Measurements from ENCODE around the gene NTRK3.

Gene NTRK3

GRCh38 chr15:88191812-88192165 is 64.8 kb downstream of the NTRK3 start:
- DNase-seq (ENCODE audit: low read depth), result no peak
- H3K4me3 ChIP-seq (ENCODE audit: low read depth, low read length), result no peak overlapping the region
- TF ChIP-seq, protein P1, sequence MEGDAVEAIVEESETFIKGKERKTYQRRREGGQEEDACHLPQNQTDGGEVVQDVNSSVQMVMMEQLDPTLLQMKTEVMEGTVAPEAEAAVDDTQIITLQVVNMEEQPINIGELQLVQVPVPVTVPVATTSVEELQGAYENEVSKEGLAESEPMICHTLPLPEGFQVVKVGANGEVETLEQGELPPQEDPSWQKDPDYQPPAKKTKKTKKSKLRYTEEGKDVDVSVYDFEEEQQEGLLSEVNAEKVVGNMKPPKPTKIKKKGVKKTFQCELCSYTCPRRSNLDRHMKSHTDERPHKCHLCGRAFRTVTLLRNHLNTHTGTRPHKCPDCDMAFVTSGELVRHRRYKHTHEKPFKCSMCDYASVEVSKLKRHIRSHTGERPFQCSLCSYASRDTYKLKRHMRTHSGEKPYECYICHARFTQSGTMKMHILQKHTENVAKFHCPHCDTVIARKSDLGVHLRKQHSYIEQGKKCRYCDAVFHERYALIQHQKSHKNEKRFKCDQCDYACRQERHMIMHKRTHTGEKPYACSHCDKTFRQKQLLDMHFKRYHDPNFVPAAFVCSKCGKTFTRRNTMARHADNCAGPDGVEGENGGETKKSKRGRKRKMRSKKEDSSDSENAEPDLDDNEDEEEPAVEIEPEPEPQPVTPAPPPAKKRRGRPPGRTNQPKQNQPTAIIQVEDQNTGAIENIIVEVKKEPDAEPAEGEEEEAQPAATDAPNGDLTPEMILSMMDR (IDR thresholded peaks at IDR 0.05; ENCODE audit: control insufficient read depth, extremely low read depth, insufficient read depth), result no peak

- H3K4me3 ChIP-seq (ENCODE audit: low read depth, low read length), result no peak overlapping the region
- TF ChIP-seq, protein P1 (IDR thresholded peaks at IDR 0.05; ENCODE audit: control insufficient read depth, extremely low read depth, insufficient read depth), result no peak
- no peak for DNase-seq (ENCODE audit: low read depth)
Measured at GRCh38 chr15:88190232-88190631, 66.3 kb downstream of the NTRK3 start.

DNA sequence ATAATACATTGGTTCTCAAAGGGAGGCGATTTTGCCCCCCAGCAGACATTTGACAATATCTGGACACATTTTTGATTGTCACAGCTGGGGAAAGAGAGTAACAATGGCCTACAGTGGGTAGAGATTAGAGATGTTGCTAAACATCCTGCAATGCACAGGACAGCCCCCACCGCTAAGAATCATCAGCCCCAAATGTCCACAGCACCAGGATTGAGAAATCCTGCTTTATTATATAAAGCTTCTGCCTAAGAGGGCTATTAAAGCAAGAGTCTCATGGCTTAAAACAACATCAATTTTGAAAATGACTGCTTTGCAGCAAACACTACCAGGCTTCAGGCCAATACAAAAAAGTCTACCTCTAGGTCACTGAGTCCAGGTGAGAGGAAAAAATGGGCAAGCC is 68.2 kb downstream of the NTRK3 start:
- TF ChIP-seq, protein P1 (IDR thresholded peaks at IDR 0.05; ENCODE audit: control insufficient read depth, extremely low read depth, insufficient read depth), result no peak
- no peak for DNase-seq (ENCODE audit: low read depth)
- no peak overlapping the region for H3K4me3 ChIP-seq (ENCODE audit: low read depth, low read length)

DNA sequence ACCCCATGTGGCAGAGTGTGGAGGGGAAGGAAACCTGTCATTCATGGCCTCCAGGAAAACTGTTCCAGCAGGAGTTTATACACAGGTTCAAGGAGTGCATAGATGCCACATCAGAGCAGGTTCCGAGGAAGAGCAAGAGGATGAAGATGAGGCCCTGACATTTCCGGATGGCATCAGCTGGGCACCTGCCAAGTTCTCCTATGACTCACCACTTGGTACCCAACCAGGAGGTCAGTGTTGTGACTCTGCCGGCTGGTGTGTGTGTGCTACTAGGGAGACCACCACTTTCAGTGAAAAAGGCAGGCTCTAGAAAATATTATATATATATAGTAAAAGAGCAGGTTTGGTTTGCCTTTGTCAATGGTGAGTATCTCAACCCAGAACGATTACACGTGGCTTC is 69.3 kb downstream of the NTRK3 start:
- peak; percentile 1 for DNase-seq (ENCODE audit: low read depth)
- no peak overlapping the region for H3K4me3 ChIP-seq (ENCODE audit: low read depth, low read length)
- TF ChIP-seq, protein P1 (IDR thresholded peaks at IDR 0.05; ENCODE audit: control insufficient read depth, extremely low read depth, insufficient read depth), result no peak

GRCh38 chr15:88185584-88185983 is 71.0 kb downstream of the NTRK3 start:
- no peak for DNase-seq (ENCODE audit: low read depth)
- no peak overlapping the region for H3K4me3 ChIP-seq (ENCODE audit: low read depth, low read length)
- TF ChIP-seq, protein P1 (IDR thresholded peaks at IDR 0.05; ENCODE audit: control insufficient read depth, extremely low read depth, insufficient read depth), result no peak

- DNase-seq (ENCODE audit: low read depth), result no peak
- TF ChIP-seq, protein P1 (IDR thresholded peaks at IDR 0.05; ENCODE audit: control insufficient read depth, extremely low read depth, insufficient read depth), result no peak
- H3K4me3 ChIP-seq (ENCODE audit: low read depth, low read length), result no peak overlapping the region
Measured at GRCh38 chr15:88181613-88182012, 74.9 kb downstream of the NTRK3 start.

- no peak for DNase-seq (ENCODE audit: low read depth)
- TF ChIP-seq, protein P1 (IDR thresholded peaks at IDR 0.05; ENCODE audit: control insufficient read depth, extremely low read depth, insufficient read depth), result no peak
- H3K4me3 ChIP-seq (ENCODE audit: low read depth, low read length), result no peak overlapping the region
Measured at GRCh38 chr15:88179562-88179961, 77.0 kb downstream of the NTRK3 start.
